Gastrocnemius medialis (tissue), 4 donors: Measurements from ENCODE around the gene TCF12. TPM values are rescaled to one million over a fixed set of nuclear protein-coding genes. Genes with fewer than 3 reads are reported as not detected.

Source experiments
- ATAC-seq, 2 donors: fragments of 150-250 bp; one replicate each; pipeline ENCODE4 v1.9.1; 2016
- DNase-seq, 2 donors: peaks; one replicate each; pipeline ENCODE4 v3.0.0-alpha.2; 2019
- H3K27ac ChIP-seq, 4 donors: fragments of 200-600 bp; sonication (generic); 1 replicate in 1 of 4; 2 replicates in 3 of 4; pipeline ENCODE4 v1.5.1; 2016 to 2018; ENCODE audit warnings: mild to moderate bottlenecking in 2 of 4, moderate library complexity in 1 of 4
- H3K27me3 ChIP-seq, 3 donors: fragments of 200-600 bp; sonication (generic) in 2 of 3; 1 replicate in 1 of 3; 2 replicates in 2 of 3; pipeline versions ENCODE4 v1.5.1 to v1.6.0; 2016 to 2019; ENCODE audit warnings: mild to moderate bottlenecking in 1 of 3, moderate library complexity in 1 of 3
- H3K36me3 ChIP-seq, 2 donors: fragments of 200-600 bp; sonication (generic) in 1 of 2; one replicate each; pipeline ENCODE4 v1.5.1; 2017 to 2018
- H3K4me1 ChIP-seq, 2 donors: fragments of 200-600 bp; sonication (generic) in 1 of 2; one replicate each; pipeline ENCODE4 v1.5.1; 2016 to 2017; ENCODE audit warnings: mild to moderate bottlenecking in 2 of 2
- H3K4me3 ChIP-seq, 4 donors: fragments of 200-600 bp; sonication (generic) in 3 of 4; 1 replicate in 1 of 4; 2 replicates in 3 of 4; pipeline ENCODE4 v1.5.1; 2016 to 2019; ENCODE audit warnings: mild to moderate bottlenecking in 2 of 4
- H3K9me3 ChIP-seq, 3 donors: fragments of 200-600 bp; sonication (generic) in 2 of 3; 1 replicate in 1 of 3; 2 replicates in 2 of 3; pipeline ENCODE4 v1.5.1; 2016 to 2019
- CTCF ChIP-seq, 5 experiments: fragments of 450-650 bp in 3 of 5; fragments of 200-600 bp in 2 of 5; sonication (generic) in 2 of 5; IDR thresholded peaks in 4 of 5; conservative IDR thresholded peaks in 1 of 5; 1 replicate in 4 of 5; 2 replicates in 1 of 5; pipeline ENCODE4 v1.5.1; 2016 to 2019; ENCODE audit warnings: antibody characterized with exemption in 5 of 5, mild to moderate bottlenecking in 3 of 5, moderate library complexity in 3 of 5
- POLR2A ChIP-seq, 2 donors: fragments of 450-650 bp; IDR thresholded peaks; one replicate each; pipeline ENCODE4 v1.6.1; 2017; ENCODE audit warnings: antibody characterized with exemption in 2 of 2, mild to moderate bottlenecking in 2 of 2, moderate library complexity in 2 of 2
- in situ Hi-C, 4 donors: fragments of 200-750 bp; cut with MboI; loops; one replicate each; pipeline versions ENCODE4 v1.15.0 to v1.8.0; 2017; ENCODE audit warnings: low sequenced_read_pairs in 4 of 4
- intact Hi-C: fragments of 100-400 bp; cut with DNase I; formaldehyde crosslinking; loops from one replicate; pipeline ENCODE4 v1.15.1; 2023; ENCODE audit warnings: low total_unique reads
- total RNA-seq, 4 donors: library from RNA; depleted of rRNA; stranded (reverse); fragments of >200 nt; gene quantifications; one replicate each; pipeline versions ENCODE4 v1.1.0 to v1.2.3, GENCODE V29; 2016

Gene TCF12
- total RNA-seq, 4 donors from 2014 or later, result 34.9 to 63.0 (median 51.4) TPM

- no peak overlapping the region for H3K4me3 ChIP-seq
- peaks cover 24 to 34% of the 10 kb centered on the region in 2 donors for H3K4me1 ChIP-seq
Measured at GRCh38 chr15:57135800-57136199, 217.4 kb downstream of the TCF12 start.

GRCh38 chr15:57138349-57138788, 219.9 kb downstream of the TCF12 start:
- peak; percentile 43 to 75 (median 63) for TF ChIP-seq CTCF (IDR thresholded peaks at IDR 0.05 in 4 of 5, conservative IDR thresholded peaks at IDR 0.05 in 1 of 5)
- TF ChIP-seq POLR2A (IDR thresholded peaks at IDR 0.05), result no peak
- Histone ChIP-seq H3K27me3 (no peaks in the 10 kb centered on the region), H3K9me3 (no peaks in the 10 kb centered on the region), H3K4me3 (no peak overlapping the region), H3K27ac (no peak overlapping the region), H3K4me1 (peaks cover 22 to 25% of the 10 kb centered on the region in 2 donors), H3K36me3 (no peaks in the 10 kb centered on the region)
- no peak for DNase-seq
- ATAC-seq, result peak; percentile 47 to 72
- in situ Hi-C loops, result loop anchor here in 3 of 4 donors (25.0 kb wide), 2 partner anchors 226 to 399 kb away; partner anchors contain the start of gene TCF12 (in 3 of the 3)
- intact Hi-C loops, result loop anchor here (2.0 to 10.0 kb wide), 3 partner anchors 220 to 641 kb away; partner anchors contain the start of gene TCF12

More at GRCh38 chr15:57135800-57136199, 217.4 kb downstream of the TCF12 start:
- intact Hi-C loops (loop anchor here (5.0 to 10.0 kb wide), 2 partner anchors 301 to 638 kb away; no protein-coding TSS in a partner anchor), in situ Hi-C loops (loop anchor here in 3 of 4 donors (25.0 kb wide), 2 partner anchors 223 to 402 kb away; partner anchors contain the start of gene TCF12 (in 3 of the 3))
- no peaks in the 10 kb centered on the region for H3K9me3 ChIP-seq
- DNase-seq (no peak), ATAC-seq (no peak)
- no peak overlapping the region for H3K27ac ChIP-seq
- H3K27me3 ChIP-seq, result no peaks in the 10 kb centered on the region
- H3K36me3 ChIP-seq, result no peaks in the 10 kb centered on the region
- TF ChIP-seq CTCF (IDR thresholded peaks at IDR 0.05 in 4 of 5, conservative IDR thresholded peaks at IDR 0.05 in 1 of 5), result no peak
- no peak for TF ChIP-seq POLR2A (IDR thresholded peaks at IDR 0.05)

- H3K27ac ChIP-seq, result no peak overlapping the region
- H3K27me3 ChIP-seq, result no peaks in the 10 kb centered on the region
- ATAC-seq (no peak), DNase-seq (no peak)
- no peaks in the 10 kb centered on the region for H3K36me3 ChIP-seq
- peaks cover 23 to 24% of the 10 kb centered on the region in 2 donors for H3K4me1 ChIP-seq
- intact Hi-C loops, result loop anchor here (10.0 kb wide), 2 partner anchors 381 to 409 kb away; partner anchors contain the start of gene ZNF280D
- no peak overlapping the region for H3K4me3 ChIP-seq
- H3K9me3 ChIP-seq, result no peaks in the 10 kb centered on the region
- in situ Hi-C loops, result loop anchor here in 3 of 4 donors (10.0 to 25.0 kb wide), 3 partner anchors 161 to 394 kb away; partner anchors contain the start of gene TCF12 (in 3 of the 3)
- TF ChIP-seq CTCF (IDR thresholded peaks at IDR 0.05 in 4 of 5, conservative IDR thresholded peaks at IDR 0.05 in 1 of 5), result no peak
- TF ChIP-seq POLR2A (IDR thresholded peaks at IDR 0.05), result no peak
Measured at GRCh38 chr15:57143511-57144078, 225.2 kb downstream of the TCF12 start.

DNA sequence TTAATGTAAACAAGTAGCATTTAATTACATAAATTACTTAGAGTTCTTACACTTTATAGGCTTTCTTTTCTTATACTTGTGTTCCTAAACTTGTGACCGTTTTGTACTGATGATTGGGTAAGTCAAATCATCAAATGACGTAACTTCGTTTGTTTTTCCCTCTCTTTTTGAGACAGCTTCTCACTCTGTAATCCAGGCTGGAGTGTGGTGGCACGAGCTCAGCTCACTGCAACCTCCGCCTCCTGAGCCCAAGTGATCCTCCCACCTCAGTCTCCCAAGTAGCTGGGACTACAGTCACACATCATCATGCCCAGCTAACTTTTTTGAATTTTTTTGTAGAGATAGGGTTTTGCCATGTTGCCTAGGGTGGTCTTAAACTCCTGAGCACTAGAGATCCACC, 226.0 kb downstream of the TCF12 start:
- intact Hi-C loops (loop anchor here (10.0 kb wide), 2 partner anchors 380 to 410 kb away; partner anchors contain the start of gene ZNF280D), in situ Hi-C loops (loop anchor here in 3 of 4 donors (10.0 to 25.0 kb wide), 3 partner anchors 160 to 393 kb away; partner anchors contain the start of gene TCF12 (in 3 of the 3))
- Histone ChIP-seq H3K36me3 (no peaks in the 10 kb centered on the region), H3K9me3 (no peaks in the 10 kb centered on the region), H3K4me3 (no peak overlapping the region), H3K4me1 (peaks cover 31 to 32% of the 10 kb centered on the region in 2 donors), H3K27me3 (no peaks in the 10 kb centered on the region), H3K27ac (no peak overlapping the region)
- DNase-seq (no peak), ATAC-seq (no peak)
- TF ChIP-seq POLR2A (IDR thresholded peaks at IDR 0.05) (no peak), CTCF (IDR thresholded peaks at IDR 0.05 in 4 of 5, conservative IDR thresholded peaks at IDR 0.05 in 1 of 5) (no peak)
